Parathyroid adenoma (tissue), 2 donors: Measurements from ENCODE around the gene PGLYRP1.

ENCODE experiments used
- H2AFZ ChIP-seq: fragments of 300-600 bp; sonication (generic); one replicate; pipeline ENCODE4 v1.7.0; 2017; ENCODE audit warnings: antibody characterized with exemption, mild to moderate bottlenecking
- H3K27ac ChIP-seq: fragments of 300-600 bp; sonication (generic); one replicate; pipeline ENCODE4 v1.7.0; 2017
- H3K27me3 ChIP-seq: fragments of 300-600 bp; sonication (generic); one replicate; pipeline ENCODE4 v1.7.0; 2017; ENCODE audit warnings: low read length; ENCODE audit not compliant: control insufficient read depth, insufficient read depth
- H3K36me3 ChIP-seq: fragments of 300-600 bp; sonication (generic); one replicate; pipeline ENCODE4 v1.7.0; 2017; ENCODE audit warnings: low read length; ENCODE audit not compliant: control insufficient read depth, insufficient read depth
- H3K4me1 ChIP-seq: fragments of 300-600 bp; sonication (generic); one replicate; pipeline ENCODE4 v1.7.0; 2017; ENCODE audit warnings: control low read depth
- H3K4me2 ChIP-seq: fragments of 300-600 bp; sonication (generic); one replicate; pipeline ENCODE4 v1.7.0; 2017; ENCODE audit warnings: low read length
- H3K4me3 ChIP-seq: fragments of 300-600 bp; sonication (generic); one replicate; pipeline ENCODE4 v1.7.0; 2017; ENCODE audit warnings: low read depth, low read length
- H3K79me2 ChIP-seq: fragments of 300-600 bp; sonication (generic); one replicate; pipeline ENCODE4 v1.7.0; 2017; ENCODE audit warnings: control low read depth
- H3K9ac ChIP-seq: fragments of 300-600 bp; sonication (generic); one replicate; pipeline ENCODE4 v1.7.0; 2017; ENCODE audit warnings: mild to moderate bottlenecking
- H3K9me3 ChIP-seq: fragments of 300-600 bp; sonication (generic); one replicate; pipeline ENCODE4 v1.7.0; 2017; ENCODE audit warnings: low read length; ENCODE audit not compliant: control insufficient read depth
- CTCF ChIP-seq: fragments of 300-600 bp; sonication (generic); IDR thresholded peaks from one replicate; pipeline ENCODE4 v1.7.0; 2017; ENCODE audit warnings: antibody characterized with exemption, mild to moderate bottlenecking
- donor health status: primary hyperparathyroidism.

Gene PGLYRP1

GRCh38 chr19:46066471-46066870 lies 43.6 kb upstream of the PGLYRP1 start:
- H3K4me3 ChIP-seq = no peak overlapping the region
- no peak overlapping the region for H3K4me2 ChIP-seq
- no peaks in the 10 kb centered on the region for H3K9me3 ChIP-seq
- no peaks in the 10 kb centered on the region for H3K4me1 ChIP-seq
- TF ChIP-seq CTCF = no peak
- H3K27ac ChIP-seq = no peak overlapping the region
- H3K79me2 ChIP-seq = no peaks in the 10 kb centered on the region
- no peaks in the 10 kb centered on the region for H3K27me3 ChIP-seq
- no peak overlapping the region for H3K9ac ChIP-seq
- no peaks in the 10 kb centered on the region for H3K36me3 ChIP-seq
- H2AFZ ChIP-seq = no peak overlapping the region

DNA sequence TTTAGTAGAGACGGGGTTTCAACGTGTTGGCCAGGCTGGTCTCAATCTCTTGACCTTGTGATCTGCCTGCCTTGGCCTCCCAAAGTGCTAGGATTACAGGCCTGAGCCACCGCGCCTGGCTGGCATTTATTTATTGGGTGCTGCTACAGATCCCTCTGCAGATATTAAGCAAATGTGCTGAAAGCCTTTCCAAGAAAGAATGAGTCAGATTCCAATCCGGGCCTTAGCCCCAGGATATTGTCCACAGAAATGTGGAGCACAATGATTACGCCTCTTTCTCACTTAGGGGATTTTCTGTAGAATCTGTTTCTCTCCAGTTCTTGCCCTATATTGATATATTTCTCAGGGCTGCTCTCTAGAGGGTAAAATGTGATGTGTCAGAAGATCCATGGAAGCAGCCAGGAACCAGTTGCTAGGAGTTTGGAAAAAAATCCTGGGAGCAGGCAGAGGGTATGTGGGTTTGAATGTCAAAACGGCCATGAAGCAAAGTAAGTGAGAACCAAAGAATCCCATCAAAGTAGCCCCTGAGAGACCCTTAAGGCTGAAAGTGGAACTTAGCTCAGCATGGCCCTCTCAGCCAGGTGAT lies 42.7 kb upstream of the PGLYRP1 start:
- no peaks in the 10 kb centered on the region for H3K4me1 ChIP-seq
- no peak for TF ChIP-seq CTCF
- no peak overlapping the region for H2AFZ ChIP-seq
- H3K9me3 ChIP-seq = no peaks in the 10 kb centered on the region
- H3K36me3 ChIP-seq = no peaks in the 10 kb centered on the region
- H3K4me3 ChIP-seq = no peak overlapping the region
- H3K79me2 ChIP-seq = no peaks in the 10 kb centered on the region
- no peak overlapping the region for H3K27ac ChIP-seq
- no peak overlapping the region for H3K9ac ChIP-seq
- no peaks in the 10 kb centered on the region for H3K27me3 ChIP-seq
- H3K4me2 ChIP-seq = no peak overlapping the region

GRCh38 chr19:46063201-46063600 lies 40.3 kb upstream of the PGLYRP1 start:
- H3K4me3 ChIP-seq = no peak overlapping the region
- no peaks in the 10 kb centered on the region for H3K79me2 ChIP-seq
- H3K27me3 ChIP-seq = no peaks in the 10 kb centered on the region
- no peaks in the 10 kb centered on the region for H3K4me1 ChIP-seq
- no peaks in the 10 kb centered on the region for H3K36me3 ChIP-seq
- H3K4me2 ChIP-seq = no peak overlapping the region
- no peak overlapping the region for H3K27ac ChIP-seq
- H3K9me3 ChIP-seq = no peaks in the 10 kb centered on the region
- no peak overlapping the region for H3K9ac ChIP-seq
- H2AFZ ChIP-seq = no peak overlapping the region
- TF ChIP-seq CTCF = no peak

DNA sequence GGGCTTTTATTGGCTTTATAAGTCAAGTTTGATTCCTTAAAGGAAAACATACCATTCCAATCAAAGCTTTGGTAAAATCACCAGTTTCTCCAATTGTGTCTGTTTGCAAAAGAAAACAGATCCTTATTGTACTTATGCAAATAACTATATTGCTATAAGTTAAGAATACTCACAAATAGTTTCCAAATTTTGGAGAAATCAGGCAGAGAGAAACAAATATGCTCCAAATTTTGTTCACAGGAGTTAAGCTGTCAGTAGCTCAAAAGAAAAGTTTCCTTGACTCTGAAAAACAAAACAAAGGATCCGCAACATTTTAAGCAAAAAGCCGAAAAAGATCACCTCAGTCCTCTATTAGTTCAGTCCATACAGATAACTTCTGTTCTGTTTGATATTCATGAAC lies 37.2 kb upstream of the PGLYRP1 start:
- no peaks in the 10 kb centered on the region for H3K36me3 ChIP-seq
- H3K4me1 ChIP-seq = no peaks in the 10 kb centered on the region
- H3K79me2 ChIP-seq = no peaks in the 10 kb centered on the region
- no peaks in the 10 kb centered on the region for H3K27me3 ChIP-seq
- H2AFZ ChIP-seq = no peak overlapping the region
- no peak overlapping the region for H3K4me2 ChIP-seq
- H3K9ac ChIP-seq = no peak overlapping the region
- H3K9me3 ChIP-seq = no peaks in the 10 kb centered on the region
- no peak overlapping the region for H3K4me3 ChIP-seq
- no peak overlapping the region for H3K27ac ChIP-seq
- TF ChIP-seq CTCF = no peak

- Histone ChIP-seq H3K4me3 (no peak overlapping the region), H3K9me3 (no peaks in the 10 kb centered on the region), H3K4me2 (no peak overlapping the region), H3K79me2 (no peaks in the 10 kb centered on the region), H3K9ac (no peak overlapping the region), H3K36me3 (no peaks in the 10 kb centered on the region), H2AFZ (no peak overlapping the region), H3K27me3 (no peaks in the 10 kb centered on the region), H3K27ac (no peak overlapping the region), H3K4me1 (no peaks in the 10 kb centered on the region)
- TF ChIP-seq CTCF = no peak
These were observed 35.9 kb upstream of the PGLYRP1 start for GRCh38 chr19:46058778-46059177.
